ENCODE measurements around the gene DBX2. TPM values are rescaled to one million over a fixed set of nuclear protein-coding genes. Genes with fewer than 3 reads are reported as not detected.

Gene DBX2
- total and polyA plus RNA-seq, 4 donors: not detected

- Histone ChIP-seq H3K27me3 (ENCODE audit: control insufficient read depth in 4 of 4, insufficient read depth in 4 of 4, low read length in 3 of 4) (peaks cover 0 to 8% (median 0%) of the 10 kb centered on the region in 4 donors), H3K9ac (ENCODE audit: low read depth in 1 of 2, low read length in 2 of 2) (no peak overlapping the region), H3K4me3 (ENCODE audit: low read depth in 1 of 3, low read length in 3 of 3) (no peak overlapping the region), H3K9me3 (ENCODE audit: control insufficient read depth in 4 of 4, low read length in 3 of 4) (no peaks in the 10 kb centered on the region), H3K4me1 (ENCODE audit: control insufficient read depth in 4 of 4, insufficient read depth in 4 of 4, low read length in 3 of 4) (no peaks in the 10 kb centered on the region), H3K36me3 (ENCODE audit: control insufficient read depth in 4 of 4, insufficient read depth in 3 of 4, low read depth in 1 of 4, low read length in 3 of 4) (no peaks in the 10 kb centered on the region), H3K27ac (ENCODE audit: low read depth in 1 of 2, low read length in 2 of 2) (no peak overlapping the region)
- TF ChIP-seq GABPA (IDR thresholded peaks at IDR 0.05 in 1 of 2, conservative IDR thresholded peaks at IDR 0.05 in 1 of 2): no peak
- TF ChIP-seq, protein P1, sequence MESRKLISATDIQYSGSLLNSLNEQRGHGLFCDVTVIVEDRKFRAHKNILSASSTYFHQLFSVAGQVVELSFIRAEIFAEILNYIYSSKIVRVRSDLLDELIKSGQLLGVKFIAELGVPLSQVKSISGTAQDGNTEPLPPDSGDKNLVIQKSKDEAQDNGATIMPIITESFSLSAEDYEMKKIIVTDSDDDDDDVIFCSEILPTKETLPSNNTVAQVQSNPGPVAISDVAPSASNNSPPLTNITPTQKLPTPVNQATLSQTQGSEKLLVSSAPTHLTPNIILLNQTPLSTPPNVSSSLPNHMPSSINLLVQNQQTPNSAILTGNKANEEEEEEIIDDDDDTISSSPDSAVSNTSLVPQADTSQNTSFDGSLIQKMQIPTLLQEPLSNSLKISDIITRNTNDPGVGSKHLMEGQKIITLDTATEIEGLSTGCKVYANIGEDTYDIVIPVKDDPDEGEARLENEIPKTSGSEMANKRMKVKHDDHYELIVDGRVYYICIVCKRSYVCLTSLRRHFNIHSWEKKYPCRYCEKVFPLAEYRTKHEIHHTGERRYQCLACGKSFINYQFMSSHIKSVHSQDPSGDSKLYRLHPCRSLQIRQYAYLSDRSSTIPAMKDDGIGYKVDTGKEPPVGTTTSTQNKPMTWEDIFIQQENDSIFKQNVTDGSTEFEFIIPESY (IDR thresholded peaks at IDR 0.05): no peak
- no peak for TF ChIP-seq TAF1 (conservative IDR thresholded peaks at IDR 0.05)
- TF ChIP-seq, protein P2, sequence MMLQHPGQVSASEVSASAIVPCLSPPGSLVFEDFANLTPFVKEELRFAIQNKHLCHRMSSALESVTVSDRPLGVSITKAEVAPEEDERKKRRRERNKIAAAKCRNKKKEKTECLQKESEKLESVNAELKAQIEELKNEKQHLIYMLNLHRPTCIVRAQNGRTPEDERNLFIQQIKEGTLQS (IDR thresholded peaks at IDR 0.05): no peak
- TF ChIP-seq, protein P3, sequence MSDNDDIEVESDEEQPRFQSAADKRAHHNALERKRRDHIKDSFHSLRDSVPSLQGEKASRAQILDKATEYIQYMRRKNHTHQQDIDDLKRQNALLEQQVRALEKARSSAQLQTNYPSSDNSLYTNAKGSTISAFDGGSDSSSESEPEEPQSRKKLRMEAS (IDR thresholded peaks at IDR 0.05): no peak
- no peak for TF ChIP-seq FOXA1 (IDR thresholded peaks at IDR 0.05)
- TF ChIP-seq RXRA (IDR thresholded peaks at IDR 0.05): no peak
- no peak for TF ChIP-seq EGR1 (IDR thresholded peaks at IDR 0.05; ENCODE audit: low read depth in 2 of 2)
- no peak for TF ChIP-seq FOXA2 (IDR thresholded peaks at IDR 0.05)
- no peak for TF ChIP-seq HNF4G (IDR thresholded peaks at IDR 0.05)
- no peak for TF ChIP-seq HNF4A (conservative IDR thresholded peaks at IDR 0.05)
- TF ChIP-seq YY1 (IDR thresholded peaks at IDR 0.05): no peak
- TF ChIP-seq, protein P4, sequence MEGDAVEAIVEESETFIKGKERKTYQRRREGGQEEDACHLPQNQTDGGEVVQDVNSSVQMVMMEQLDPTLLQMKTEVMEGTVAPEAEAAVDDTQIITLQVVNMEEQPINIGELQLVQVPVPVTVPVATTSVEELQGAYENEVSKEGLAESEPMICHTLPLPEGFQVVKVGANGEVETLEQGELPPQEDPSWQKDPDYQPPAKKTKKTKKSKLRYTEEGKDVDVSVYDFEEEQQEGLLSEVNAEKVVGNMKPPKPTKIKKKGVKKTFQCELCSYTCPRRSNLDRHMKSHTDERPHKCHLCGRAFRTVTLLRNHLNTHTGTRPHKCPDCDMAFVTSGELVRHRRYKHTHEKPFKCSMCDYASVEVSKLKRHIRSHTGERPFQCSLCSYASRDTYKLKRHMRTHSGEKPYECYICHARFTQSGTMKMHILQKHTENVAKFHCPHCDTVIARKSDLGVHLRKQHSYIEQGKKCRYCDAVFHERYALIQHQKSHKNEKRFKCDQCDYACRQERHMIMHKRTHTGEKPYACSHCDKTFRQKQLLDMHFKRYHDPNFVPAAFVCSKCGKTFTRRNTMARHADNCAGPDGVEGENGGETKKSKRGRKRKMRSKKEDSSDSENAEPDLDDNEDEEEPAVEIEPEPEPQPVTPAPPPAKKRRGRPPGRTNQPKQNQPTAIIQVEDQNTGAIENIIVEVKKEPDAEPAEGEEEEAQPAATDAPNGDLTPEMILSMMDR (IDR thresholded peaks at IDR 0.05; ENCODE audit: low read depth, low read length, missing input control): no peak
- TF ChIP-seq NR2F2 (IDR thresholded peaks at IDR 0.05): no peak
- no peak for TF ChIP-seq REST (IDR thresholded peaks at IDR 0.05)
- WGBS: 47% methylated on average over 4 of the region's 4 CpGs
- DNase-seq (ENCODE audit: low spot score): no peak
Measured at GRCh38 chr12:45089411-45090075, 38.6 kb upstream of the DBX2 start.

DNA sequence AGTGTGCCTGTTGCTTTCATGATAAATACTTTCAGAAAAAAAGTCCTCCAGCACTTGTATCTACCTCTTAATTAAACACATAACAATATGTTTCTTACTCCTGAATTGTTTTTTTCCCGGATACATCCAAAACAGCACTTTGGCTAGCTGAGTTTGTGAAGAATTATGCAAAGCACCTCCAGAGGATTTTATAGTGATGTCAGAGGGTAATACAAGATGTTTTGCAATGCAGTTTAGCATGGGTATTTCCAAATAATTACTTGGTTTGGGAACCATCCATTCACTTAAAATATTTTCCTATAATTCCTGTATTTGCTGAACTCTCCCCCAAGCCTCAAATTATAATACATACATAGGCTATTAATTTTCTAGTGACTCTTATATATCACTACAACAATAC is 37.7 kb upstream of the DBX2 start:
- no peak for DNase-seq (ENCODE audit: low spot score)
- 83% methylated on average over 1 of the region's 1 CpG for WGBS
- TF ChIP-seq, protein P1 (IDR thresholded peaks at IDR 0.05): no peak
- TF ChIP-seq YY1 (IDR thresholded peaks at IDR 0.05) (no peak), SP1 (IDR thresholded peaks at IDR 0.05) (no peak), FOXA2 (IDR thresholded peaks at IDR 0.05) (no peak), FOXA1 (IDR thresholded peaks at IDR 0.05) (no peak), HNF4G (IDR thresholded peaks at IDR 0.05) (no peak), GABPA (IDR thresholded peaks at IDR 0.05 in 1 of 2, conservative IDR thresholded peaks at IDR 0.05 in 1 of 2) (no peak), JUND (IDR thresholded peaks at IDR 0.05) (no peak), HNF4A (conservative IDR thresholded peaks at IDR 0.05) (no peak)
- TF ChIP-seq, protein P4 (IDR thresholded peaks at IDR 0.05; ENCODE audit: low read depth, low read length, missing input control): no peak
- TF ChIP-seq, protein P2 (IDR thresholded peaks at IDR 0.05): no peak
- no peak overlapping the region for H3K9ac ChIP-seq (ENCODE audit: low read depth in 1 of 2, low read length in 2 of 2)
- H3K4me1 ChIP-seq (ENCODE audit: control insufficient read depth in 4 of 4, insufficient read depth in 4 of 4, low read length in 3 of 4): no peaks in the 10 kb centered on the region
- H3K27me3 ChIP-seq (ENCODE audit: control insufficient read depth in 4 of 4, insufficient read depth in 4 of 4, low read length in 3 of 4): peaks cover 0 to 4% (median 0%) of the 10 kb centered on the region in 4 donors
- H3K36me3 ChIP-seq (ENCODE audit: control insufficient read depth in 4 of 4, insufficient read depth in 3 of 4, low read depth in 1 of 4, low read length in 3 of 4): no peaks in the 10 kb centered on the region
- H3K27ac ChIP-seq (ENCODE audit: low read depth in 1 of 2, low read length in 2 of 2): no peak overlapping the region
- no peaks in the 10 kb centered on the region for H3K9me3 ChIP-seq (ENCODE audit: control insufficient read depth in 4 of 4, low read length in 3 of 4)
- H3K4me3 ChIP-seq (ENCODE audit: low read depth in 1 of 3, low read length in 3 of 3): no peak overlapping the region
